Thyroid gland (tissue), 4 donors: Measurements from ENCODE around the gene NOCT.

Source experiments
- POLR2A ChIP-seq, 2 donors: fragments of 450-650 bp; IDR thresholded peaks; one replicate each; pipeline ENCODE4 v1.6.1; 2017; ENCODE audit warnings: antibody characterized with exemption in 2 of 2, mild to moderate bottlenecking in 2 of 2, moderate library complexity in 1 of 2
- TF ChIP-seq, protein P1 (sequence below), 6 experiments: fragments of 200-600 bp in 3 of 6; fragments of 450-650 bp in 3 of 6; sonication (generic) in 3 of 6; IDR thresholded peaks; one replicate each; pipeline ENCODE4 v1.5.1; 2016 to 2019; ENCODE audit warnings: antibody characterized with exemption in 6 of 6, mild to moderate bottlenecking in 2 of 6, inconsistent platforms in 1 of 6, moderate library complexity in 1 of 6

DNA sequence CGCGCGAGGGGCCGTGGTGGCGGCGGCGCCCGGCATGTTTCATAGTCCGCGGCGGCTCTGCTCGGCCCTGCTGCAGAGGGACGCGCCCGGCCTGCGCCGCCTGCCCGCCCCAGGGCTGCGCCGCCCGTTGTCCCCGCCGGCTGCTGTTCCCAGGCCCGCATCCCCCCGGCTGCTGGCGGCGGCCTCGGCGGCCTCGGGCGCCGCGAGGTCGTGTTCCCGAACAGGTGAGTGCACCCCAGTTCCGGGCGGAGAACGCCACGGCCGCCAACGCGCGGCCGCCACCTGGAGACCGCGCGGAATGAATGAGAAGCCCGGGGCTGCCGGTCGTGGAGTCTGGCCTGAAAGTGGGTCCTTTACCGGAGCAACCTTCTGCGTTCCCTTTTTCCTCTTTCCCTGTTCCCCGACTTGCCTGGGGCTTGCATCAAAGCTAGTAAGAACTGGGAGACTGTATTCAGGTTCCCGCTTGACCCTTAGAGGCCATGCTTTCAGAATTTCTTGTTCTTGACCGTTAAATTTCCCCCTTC is 429 bp downstream of the NOCT start:
- TF ChIP-seq, protein P1, sequence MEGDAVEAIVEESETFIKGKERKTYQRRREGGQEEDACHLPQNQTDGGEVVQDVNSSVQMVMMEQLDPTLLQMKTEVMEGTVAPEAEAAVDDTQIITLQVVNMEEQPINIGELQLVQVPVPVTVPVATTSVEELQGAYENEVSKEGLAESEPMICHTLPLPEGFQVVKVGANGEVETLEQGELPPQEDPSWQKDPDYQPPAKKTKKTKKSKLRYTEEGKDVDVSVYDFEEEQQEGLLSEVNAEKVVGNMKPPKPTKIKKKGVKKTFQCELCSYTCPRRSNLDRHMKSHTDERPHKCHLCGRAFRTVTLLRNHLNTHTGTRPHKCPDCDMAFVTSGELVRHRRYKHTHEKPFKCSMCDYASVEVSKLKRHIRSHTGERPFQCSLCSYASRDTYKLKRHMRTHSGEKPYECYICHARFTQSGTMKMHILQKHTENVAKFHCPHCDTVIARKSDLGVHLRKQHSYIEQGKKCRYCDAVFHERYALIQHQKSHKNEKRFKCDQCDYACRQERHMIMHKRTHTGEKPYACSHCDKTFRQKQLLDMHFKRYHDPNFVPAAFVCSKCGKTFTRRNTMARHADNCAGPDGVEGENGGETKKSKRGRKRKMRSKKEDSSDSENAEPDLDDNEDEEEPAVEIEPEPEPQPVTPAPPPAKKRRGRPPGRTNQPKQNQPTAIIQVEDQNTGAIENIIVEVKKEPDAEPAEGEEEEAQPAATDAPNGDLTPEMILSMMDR (IDR thresholded peaks at IDR 0.05) = no peak
- no peak for TF ChIP-seq POLR2A (IDR thresholded peaks at IDR 0.05)
